Osteocyte (in vitro differentiated cells): Measurements from ENCODE around the gene PLXND1. TPM values are rescaled to one million over a fixed set of nuclear protein-coding genes. Genes with fewer than 3 reads are reported as not detected.

Experiments
- DNase-seq: peaks from one replicate; pipeline ENCODE4 v3.0.0; 2021; ENCODE audit warnings: mixed read lengths; ENCODE audit not compliant: unreplicated experiment; ENCODE audit errors: extremely low spot score
- H3K27ac Mint-ChIP-seq: one replicate; pipeline ENCODE4 v1.8.0; 2021; ENCODE audit warnings: mild to moderate bottlenecking, mixed read lengths; ENCODE audit not compliant: unreplicated experiment
- H3K27me3 Mint-ChIP-seq: one replicate; pipeline ENCODE4 v1.8.0; 2021; ENCODE audit warnings: mixed read lengths; ENCODE audit not compliant: unreplicated experiment
- H3K36me3 Mint-ChIP-seq: one replicate; pipeline ENCODE4 v1.8.0; 2021; ENCODE audit warnings: mixed read lengths; ENCODE audit not compliant: unreplicated experiment
- H3K4me1 Mint-ChIP-seq: one replicate; pipeline ENCODE4 v1.8.0; 2021; ENCODE audit warnings: mixed read lengths; ENCODE audit not compliant: unreplicated experiment
- H3K4me3 Mint-ChIP-seq: one replicate; pipeline ENCODE4 v1.8.0; 2021; ENCODE audit warnings: mild to moderate bottlenecking, moderate library complexity, mixed read lengths; ENCODE audit not compliant: unreplicated experiment
- H3K9me3 Mint-ChIP-seq: one replicate; pipeline ENCODE4 v1.8.0; 2021; ENCODE audit warnings: mixed read lengths; ENCODE audit not compliant: unreplicated experiment
- CTCF ChIP-seq: fragments of 200-600 bp; sonication (generic); IDR thresholded peaks from 2 replicates; pipeline ENCODE4 v1.5.0; 2021; ENCODE audit warnings: antibody characterized with exemption, mild to moderate bottlenecking, moderate library complexity
- total RNA-seq: library from RNA; stranded (reverse); gene quantifications from 2 replicates; pipeline ENCODE4 v1.2.1, GENCODE V29; 2021

PLXND1 gene
- total RNA-seq, 1 donor from 2014 or later = 358 TPM

GRCh38 chr3:129540776-129541516 lies 65.5 kb downstream of the PLXND1 start:
- no peaks in the 10 kb centered on the region for H3K27me3 Mint-ChIP-seq
- no peak for DNase-seq
- no peak for TF ChIP-seq CTCF
- peaks cover 17% of the 10 kb centered on the region for H3K4me1 Mint-ChIP-seq
- H3K27ac Mint-ChIP-seq = no peak overlapping the region
- no peaks in the 10 kb centered on the region for H3K36me3 Mint-ChIP-seq
- H3K4me3 Mint-ChIP-seq = no peak overlapping the region
- H3K9me3 Mint-ChIP-seq = no peaks in the 10 kb centered on the region

GRCh38 chr3:129539206-129539605 lies 67.3 kb downstream of the PLXND1 start:
- no peak for TF ChIP-seq CTCF
- H3K9me3 Mint-ChIP-seq = no peaks in the 10 kb centered on the region
- no peaks in the 10 kb centered on the region for H3K36me3 Mint-ChIP-seq
- H3K4me1 Mint-ChIP-seq = peaks cover 22% of the 10 kb centered on the region
- DNase-seq = no peak
- no peak overlapping the region for H3K4me3 Mint-ChIP-seq
- H3K27me3 Mint-ChIP-seq = no peaks in the 10 kb centered on the region
- H3K27ac Mint-ChIP-seq = peak overlapping the region; percentile 56

- Mint-ChIP-seq H3K27me3 (no peaks in the 10 kb centered on the region), H3K36me3 (no peaks in the 10 kb centered on the region), H3K9me3 (no peaks in the 10 kb centered on the region), H3K4me3 (no peak overlapping the region), H3K4me1 (peaks cover 26% of the 10 kb centered on the region), H3K27ac (no peak overlapping the region)
- DNase-seq = no peak
- no peak for TF ChIP-seq CTCF
Observed at GRCh38 chr3:129536804-129537203, 69.7 kb downstream of the PLXND1 start.

- Mint-ChIP-seq H3K36me3 (no peaks in the 10 kb centered on the region), H3K4me3 (no peak overlapping the region), H3K27ac (no peak overlapping the region), H3K9me3 (no peaks in the 10 kb centered on the region), H3K4me1 (peaks cover 29% of the 10 kb centered on the region), H3K27me3 (no peaks in the 10 kb centered on the region)
- no peak for DNase-seq
- no peak for TF ChIP-seq CTCF
Observed at GRCh38 chr3:129536374-129536667, 70.2 kb downstream of the PLXND1 start.

GRCh38 chr3:129535075-129535474 lies 71.4 kb downstream of the PLXND1 start:
- H3K27me3 Mint-ChIP-seq = no peaks in the 10 kb centered on the region
- H3K4me3 Mint-ChIP-seq = no peak overlapping the region
- TF ChIP-seq CTCF = no peak
- no peaks in the 10 kb centered on the region for H3K9me3 Mint-ChIP-seq
- no peak for DNase-seq
- peaks cover 40% of the 10 kb centered on the region for H3K4me1 Mint-ChIP-seq
- no peaks in the 10 kb centered on the region for H3K36me3 Mint-ChIP-seq
- H3K27ac Mint-ChIP-seq = no peak overlapping the region
